GM12875 (cell line): ENCODE data around the gene GATA3.

Experiments used
- H3K4me3 ChIP-seq: one replicate; pipeline ENCODE4 v1.5.1; 2011; ENCODE audit warnings: low read depth, low read length, control low read depth
- CTCF ChIP-seq: IDR thresholded peaks from 2 replicates; pipeline ENCODE4 v1.5.1; 2011; ENCODE audit warnings: low read depth, mild to moderate bottlenecking, control low read depth, inconsistent platforms, low read length, moderate library complexity, borderline replicate concordance; ENCODE audit not compliant: insufficient read depth

GATA3 gene

GRCh38 chr10:8104005-8104404 is 49.5 kb downstream of the GATA3 start:
- H3K4me3 ChIP-seq = no peak overlapping the region
- TF ChIP-seq CTCF = no peak

GRCh38 chr10:8104721-8105120 is 50.2 kb downstream of the GATA3 start:
- no peak overlapping the region for H3K4me3 ChIP-seq
- TF ChIP-seq CTCF = no peak

GRCh38 chr10:8105932-8106331 is 51.4 kb downstream of the GATA3 start:
- H3K4me3 ChIP-seq = no peak overlapping the region

GRCh38 chr10:8112230-8112905 is 57.9 kb downstream of the GATA3 start:
- no peak overlapping the region for H3K4me3 ChIP-seq
- no peak for TF ChIP-seq CTCF

More at GRCh38 chr10:8105932-8106331, 51.4 kb downstream of the GATA3 start:
- TF ChIP-seq CTCF = no peak

GRCh38 chr10:8112942-8113442 is 58.5 kb downstream of the GATA3 start:
- no peak for TF ChIP-seq CTCF

GRCh38 chr10:8113616-8114015 is 59.1 kb downstream of the GATA3 start:
- no peak for TF ChIP-seq CTCF
- no peak overlapping the region for H3K4me3 ChIP-seq

More at GRCh38 chr10:8112942-8113442, 58.5 kb downstream of the GATA3 start:
- no peak overlapping the region for H3K4me3 ChIP-seq

GRCh38 chr10:8114741-8115617 is 60.5 kb downstream of the GATA3 start:
- no peak for TF ChIP-seq CTCF
- H3K4me3 ChIP-seq = no peak overlapping the region
